NCI-H128 (cell line): ENCODE results near the gene GAS6.

Source experiments
- DNase-seq: peaks from one replicate; lab custom pipeline; 2025; ENCODE audit not compliant: unreplicated experiment; lab: John Stamatoyannopoulos, UW

Gene GAS6

GRCh38 chr13:113777311-113778260 is 86.3 kb downstream of the GAS6 start:
- no peak for DNase-seq

GRCh38 chr13:113776231-113777125 is 87.4 kb downstream of the GAS6 start:
- no peak for DNase-seq

- DNase-seq: no peak
Observed at GRCh38 chr13:113775451-113776145, 88.3 kb downstream of the GAS6 start.

GRCh38 chr13:113774177-113775107 is 89.4 kb downstream of the GAS6 start:
- DNase-seq: no peak

- no peak for DNase-seq
Observed at GRCh38 chr13:113771709-113772331, 92.1 kb downstream of the GAS6 start.

- no peak for DNase-seq
Observed at GRCh38 chr13:113770937-113771336, 92.9 kb downstream of the GAS6 start.
